Measurements from ENCODE around the gene MGAT4C. TPM values are rescaled to one million over a fixed set of nuclear protein-coding genes. Genes with fewer than 3 reads are reported as not detected.

Gene MGAT4C
- total RNA-seq, 1 experiment from 2014 or later = 0.37 TPM

GRCh38 chr12:86230516-86231146 is 25.6 kb downstream of the MGAT4C start:
- DNase-seq (ENCODE audit: extremely low read depth, low read depth) = no peak

- DNase-seq (ENCODE audit: extremely low read depth, low read depth) = no peak
Measured at GRCh38 chr12:86229772-86230171, 26.4 kb downstream of the MGAT4C start.

GRCh38 chr12:86228656-86229055 is 27.5 kb downstream of the MGAT4C start:
- DNase-seq (ENCODE audit: extremely low read depth, low read depth) = no peak

- DNase-seq (ENCODE audit: extremely low read depth, low read depth) = no peak
Measured at GRCh38 chr12:86226481-86226880, 29.7 kb downstream of the MGAT4C start.

- no peak for DNase-seq (ENCODE audit: extremely low read depth, low read depth)
Measured at GRCh38 chr12:86216591-86216990, 39.6 kb downstream of the MGAT4C start.

- DNase-seq (ENCODE audit: extremely low read depth, low read depth) = no peak
Measured at GRCh38 chr12:86213012-86213411, 43.2 kb downstream of the MGAT4C start.

- no peak for DNase-seq (ENCODE audit: extremely low read depth, low read depth)
Measured at GRCh38 chr12:86198696-86199444, 57.3 kb downstream of the MGAT4C start.

GRCh38 chr12:86196465-86196864 is 59.7 kb downstream of the MGAT4C start:
- DNase-seq (ENCODE audit: extremely low read depth, low read depth) = no peak

- DNase-seq (ENCODE audit: extremely low read depth, low read depth) = no peak
Measured at GRCh38 chr12:86194721-86195120, 61.5 kb downstream of the MGAT4C start.

GRCh38 chr12:86193931-86194330 is 62.3 kb downstream of the MGAT4C start:
- DNase-seq (ENCODE audit: extremely low read depth, low read depth) = no peak

- no peak for DNase-seq (ENCODE audit: extremely low read depth, low read depth)
Measured at GRCh38 chr12:86188226-86188625, 68.0 kb downstream of the MGAT4C start.

GRCh38 chr12:86186449-86186848 is 69.7 kb downstream of the MGAT4C start:
- DNase-seq (ENCODE audit: extremely low read depth, low read depth) = no peak

GRCh38 chr12:86179855-86180254 is 76.3 kb downstream of the MGAT4C start:
- DNase-seq (ENCODE audit: extremely low read depth, low read depth) = no peak

GRCh38 chr12:86174188-86174587 is 82.0 kb downstream of the MGAT4C start:
- DNase-seq (ENCODE audit: extremely low read depth, low read depth) = no peak

- no peak for DNase-seq (ENCODE audit: extremely low read depth, low read depth)
Measured at GRCh38 chr12:86172913-86173443, 83.2 kb downstream of the MGAT4C start.

GRCh38 chr12:86170051-86170450 is 86.1 kb downstream of the MGAT4C start:
- no peak for DNase-seq (ENCODE audit: extremely low read depth, low read depth)

GRCh38 chr12:86158956-86159355 is 97.2 kb downstream of the MGAT4C start:
- DNase-seq (ENCODE audit: extremely low read depth, low read depth) = no peak

- DNase-seq (ENCODE audit: extremely low read depth, low read depth) = no peak
Measured at GRCh38 chr12:86154620-86155019, 101.6 kb downstream of the MGAT4C start.

- DNase-seq (ENCODE audit: extremely low read depth, low read depth) = no peak
Measured at GRCh38 chr12:86148612-86149011, 107.6 kb downstream of the MGAT4C start.

- no peak for DNase-seq (ENCODE audit: extremely low read depth, low read depth)
Measured at GRCh38 chr12:86148071-86148470, 108.1 kb downstream of the MGAT4C start.

GRCh38 chr12:86145156-86145555 is 111.0 kb downstream of the MGAT4C start:
- DNase-seq (ENCODE audit: extremely low read depth, low read depth) = no peak

GRCh38 chr12:86143162-86143561 is 113.0 kb downstream of the MGAT4C start:
- no peak for DNase-seq (ENCODE audit: extremely low read depth, low read depth)
